ENCODE results near the gene GNGT1. TPM values are rescaled to one million over a fixed set of nuclear protein-coding genes. Genes with fewer than 3 reads are reported as not detected.

Gene GNGT1
- total and polyA plus RNA-seq, 2 of the 13 experiments (the other 11 are each of a cell fraction or from before 2014, with no cell fraction given): not detected

DNA sequence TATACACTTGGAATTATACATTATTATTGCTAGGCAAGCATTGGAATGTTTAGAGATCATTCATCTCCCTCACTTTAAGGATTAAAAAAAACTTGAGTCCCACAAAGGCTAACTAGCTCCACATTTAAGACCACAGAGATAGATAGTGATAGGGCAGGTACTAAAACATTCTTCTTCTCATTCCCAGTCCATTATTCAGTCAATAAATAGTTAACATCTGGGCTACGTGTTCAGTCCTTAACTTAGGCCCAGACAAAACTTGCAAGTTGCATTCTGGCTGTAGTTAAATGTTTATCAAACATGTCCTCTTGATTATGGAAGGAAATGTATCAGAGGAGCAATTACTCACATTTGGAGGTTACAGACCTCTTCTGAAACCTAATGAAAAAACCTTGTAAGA is 17.6 kb downstream of the GNGT1 start:
- WGBS (ENCODE audit: low lambda C conversion rate): 0% methylated on average over 1 of the region's 1 CpG
- DNase-seq (ENCODE audit: low spot score) (no peak), ATAC-seq (no peak), FAIRE-seq (no peak)
- Histone ChIP-seq H3K27me3 (ENCODE audit: control insufficient read depth in 1 of 2, insufficient read depth in 2 of 2, low read length in 2 of 2) (peaks cover 5 to 16% of the 10 kb centered on the region in 2 experiments; a peak in 4 of 5 replicates), H3K79me2 (ENCODE audit: insufficient read depth, low read length) (no peaks in the 10 kb centered on the region), H4K20me1 (ENCODE audit: insufficient read depth, low read length) (no peaks in the 10 kb centered on the region), H3K36me3 (replicated peaks in 1 of 2; ENCODE audit: control insufficient read depth in 1 of 2, insufficient read depth in 2 of 2, low read length in 2 of 2) (no peaks in the 10 kb centered on the region), H3K4me3 (replicated peaks in 1 of 3; ENCODE audit: insufficient read depth in 1 of 3, low read depth in 2 of 3, low read length in 3 of 3) (no peak overlapping the region), H3K4me2 (ENCODE audit: low read depth, low read length) (no peak overlapping the region), H2AFZ (ENCODE audit: low read length) (no peak overlapping the region), H3K4me1 (ENCODE audit: insufficient read depth, low read length) (no peaks in the 10 kb centered on the region), H3K9ac (ENCODE audit: insufficient read depth, low read depth, low read length) (no peak overlapping the region), H3K27ac (ENCODE audit: extremely low read length, insufficient read depth, low read length) (no peak overlapping the region), H3K9me3 (ENCODE audit: low read length) (no peaks in the 10 kb centered on the region)
- ChIA-PET POLR2A (no interaction called here), CTCF (ENCODE audit: low intra/inter-chr PET ratio, low total read pairs) (no interaction called here)
- intact Hi-C loops (cut with micrococcal nuclease; ENCODE audit: unreplicated experiment) (no loop called here), in situ Hi-C loops (cut with HindIII; ENCODE audit: extremely low pct_ligation_motif_present, low pct_unique_long_range_greater_than_20kb) (no loop called here)
- BruUV-seq (replicated peaks): no TSS peak
- TF ChIP-seq ZNF564 (CRISPR knock-in tag; IDR thresholded peaks at IDR 0.05) (no peak), DNMT1 (CRISPR knock-in tag; IDR thresholded peaks at IDR 0.05) (no peak), ZNF383 (CRISPR knock-in tag; IDR thresholded peaks at IDR 0.05; ENCODE audit: borderline replicate concordance) (no peak), PLRG1 (conservative IDR thresholded peaks at IDR 0.05) (no peak), FOXC1 (CRISPR knock-in tag; IDR thresholded peaks at IDR 0.05; ENCODE audit: borderline replicate concordance) (no peak), ZNF674 (CRISPR knock-in tag; IDR thresholded peaks at IDR 0.05; ENCODE audit: low read depth) (no peak), ZNF737 (CRISPR knock-in tag; IDR thresholded peaks at IDR 0.05; ENCODE audit: borderline replicate concordance) (no peak), JUNB (CRISPR knock-in tag; IDR thresholded peaks at IDR 0.05; ENCODE audit: borderline replicate concordance) (no peak), ARNTL (CRISPR knock-in tag; IDR thresholded peaks at IDR 0.05) (no peak), HOXA9 (CRISPR knock-in tag; IDR thresholded peaks at IDR 0.05; ENCODE audit: borderline replicate concordance) (no peak), MED13 (CRISPR knock-in tag; IDR thresholded peaks at IDR 0.05) (no peak), ZFP41 (CRISPR knock-in tag; IDR thresholded peaks at IDR 0.05; ENCODE audit: borderline replicate concordance) (no peak)
- TF ChIP-seq, protein P1, sequence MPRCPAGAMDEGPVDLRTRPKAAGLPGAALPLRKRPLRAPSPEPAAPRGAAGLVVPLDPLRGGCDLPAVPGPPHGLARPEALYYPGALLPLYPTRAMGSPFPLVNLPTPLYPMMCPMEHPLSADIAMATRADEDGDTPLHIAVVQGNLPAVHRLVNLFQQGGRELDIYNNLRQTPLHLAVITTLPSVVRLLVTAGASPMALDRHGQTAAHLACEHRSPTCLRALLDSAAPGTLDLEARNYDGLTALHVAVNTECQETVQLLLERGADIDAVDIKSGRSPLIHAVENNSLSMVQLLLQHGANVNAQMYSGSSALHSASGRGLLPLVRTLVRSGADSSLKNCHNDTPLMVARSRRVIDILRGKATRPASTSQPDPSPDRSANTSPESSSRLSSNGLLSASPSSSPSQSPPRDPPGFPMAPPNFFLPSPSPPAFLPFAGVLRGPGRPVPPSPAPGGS (CRISPR knock-in tag; IDR thresholded peaks at IDR 0.05): no peak
- TF ChIP-seq, protein P2, sequence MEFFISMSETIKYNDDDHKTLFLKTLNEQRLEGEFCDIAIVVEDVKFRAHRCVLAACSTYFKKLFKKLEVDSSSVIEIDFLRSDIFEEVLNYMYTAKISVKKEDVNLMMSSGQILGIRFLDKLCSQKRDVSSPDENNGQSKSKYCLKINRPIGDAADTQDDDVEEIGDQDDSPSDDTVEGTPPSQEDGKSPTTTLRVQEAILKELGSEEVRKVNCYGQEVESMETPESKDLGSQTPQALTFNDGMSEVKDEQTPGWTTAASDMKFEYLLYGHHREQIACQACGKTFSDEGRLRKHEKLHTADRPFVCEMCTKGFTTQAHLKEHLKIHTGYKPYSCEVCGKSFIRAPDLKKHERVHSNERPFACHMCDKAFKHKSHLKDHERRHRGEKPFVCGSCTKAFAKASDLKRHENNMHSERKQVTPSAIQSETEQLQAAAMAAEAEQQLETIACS (CRISPR knock-in tag; IDR thresholded peaks at IDR 0.05): no peak
- TF ChIP-seq, protein P3, sequence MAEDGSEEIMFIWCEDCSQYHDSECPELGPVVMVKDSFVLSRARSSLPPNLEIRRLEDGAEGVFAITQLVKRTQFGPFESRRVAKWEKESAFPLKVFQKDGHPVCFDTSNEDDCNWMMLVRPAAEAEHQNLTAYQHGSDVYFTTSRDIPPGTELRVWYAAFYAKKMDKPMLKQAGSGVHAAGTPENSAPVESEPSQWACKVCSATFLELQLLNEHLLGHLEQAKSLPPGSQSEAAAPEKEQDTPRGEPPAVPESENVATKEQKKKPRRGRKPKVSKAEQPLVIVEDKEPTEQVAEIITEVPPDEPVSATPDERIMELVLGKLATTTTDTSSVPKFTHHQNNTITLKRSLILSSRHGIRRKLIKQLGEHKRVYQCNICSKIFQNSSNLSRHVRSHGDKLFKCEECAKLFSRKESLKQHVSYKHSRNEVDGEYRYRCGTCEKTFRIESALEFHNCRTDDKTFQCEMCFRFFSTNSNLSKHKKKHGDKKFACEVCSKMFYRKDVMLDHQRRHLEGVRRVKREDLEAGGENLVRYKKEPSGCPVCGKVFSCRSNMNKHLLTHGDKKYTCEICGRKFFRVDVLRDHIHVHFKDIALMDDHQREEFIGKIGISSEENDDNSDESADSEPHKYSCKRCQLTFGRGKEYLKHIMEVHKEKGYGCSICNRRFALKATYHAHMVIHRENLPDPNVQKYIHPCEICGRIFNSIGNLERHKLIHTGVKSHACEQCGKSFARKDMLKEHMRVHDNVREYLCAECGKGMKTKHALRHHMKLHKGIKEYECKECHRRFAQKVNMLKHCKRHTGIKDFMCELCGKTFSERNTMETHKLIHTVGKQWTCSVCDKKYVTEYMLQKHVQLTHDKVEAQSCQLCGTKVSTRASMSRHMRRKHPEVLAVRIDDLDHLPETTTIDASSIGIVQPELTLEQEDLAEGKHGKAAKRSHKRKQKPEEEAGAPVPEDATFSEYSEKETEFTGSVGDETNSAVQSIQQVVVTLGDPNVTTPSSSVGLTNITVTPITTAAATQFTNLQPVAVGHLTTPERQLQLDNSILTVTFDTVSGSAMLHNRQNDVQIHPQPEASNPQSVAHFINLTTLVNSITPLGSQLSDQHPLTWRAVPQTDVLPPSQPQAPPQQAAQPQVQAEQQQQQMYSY (CRISPR knock-in tag; IDR thresholded peaks at IDR 0.05): no peak
- TF ChIP-seq, protein P4, sequence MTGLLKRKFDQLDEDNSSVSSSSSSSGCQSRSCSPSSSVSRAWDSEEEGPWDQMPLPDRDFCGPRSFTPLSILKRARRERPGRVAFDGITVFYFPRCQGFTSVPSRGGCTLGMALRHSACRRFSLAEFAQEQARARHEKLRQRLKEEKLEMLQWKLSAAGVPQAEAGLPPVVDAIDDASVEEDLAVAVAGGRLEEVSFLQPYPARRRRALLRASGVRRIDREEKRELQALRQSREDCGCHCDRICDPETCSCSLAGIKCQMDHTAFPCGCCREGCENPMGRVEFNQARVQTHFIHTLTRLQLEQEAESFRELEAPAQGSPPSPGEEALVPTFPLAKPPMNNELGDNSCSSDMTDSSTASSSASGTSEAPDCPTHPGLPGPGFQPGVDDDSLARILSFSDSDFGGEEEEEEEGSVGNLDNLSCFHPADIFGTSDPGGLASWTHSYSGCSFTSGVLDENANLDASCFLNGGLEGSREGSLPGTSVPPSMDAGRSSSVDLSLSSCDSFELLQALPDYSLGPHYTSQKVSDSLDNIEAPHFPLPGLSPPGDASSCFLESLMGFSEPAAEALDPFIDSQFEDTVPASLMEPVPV (CRISPR knock-in tag; IDR thresholded peaks at IDR 0.05): no peak

Data from HepG2 (cell line).